ENCODE data around the gene FDX2.

DNA sequence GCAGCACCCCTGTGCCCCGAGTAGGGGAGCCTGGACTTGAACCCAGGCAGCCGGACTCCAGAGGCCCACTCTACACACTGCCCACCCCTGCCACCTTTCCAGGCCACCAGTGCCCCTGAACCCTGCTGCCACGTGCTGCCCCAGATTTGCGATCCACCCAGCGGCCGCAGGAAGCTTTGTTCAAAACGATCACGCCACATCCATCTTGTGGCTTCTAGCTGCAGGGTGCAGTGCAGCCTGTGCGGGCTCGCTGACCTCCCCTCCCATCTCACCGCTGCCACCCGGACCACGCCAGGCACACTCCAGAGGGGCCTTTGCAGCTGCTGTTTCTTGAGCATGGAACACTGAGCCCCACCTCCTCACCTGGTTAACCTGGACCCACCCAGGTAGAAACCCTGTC, 13.7 kb upstream of the FDX2 start:
- no peak for TF ChIP-seq EZH2phosphoT487 (IDR thresholded peaks at IDR 0.05; ENCODE audit: low read depth, severe bottlenecking, unreplicated experiment)
- TF ChIP-seq, protein P1, sequence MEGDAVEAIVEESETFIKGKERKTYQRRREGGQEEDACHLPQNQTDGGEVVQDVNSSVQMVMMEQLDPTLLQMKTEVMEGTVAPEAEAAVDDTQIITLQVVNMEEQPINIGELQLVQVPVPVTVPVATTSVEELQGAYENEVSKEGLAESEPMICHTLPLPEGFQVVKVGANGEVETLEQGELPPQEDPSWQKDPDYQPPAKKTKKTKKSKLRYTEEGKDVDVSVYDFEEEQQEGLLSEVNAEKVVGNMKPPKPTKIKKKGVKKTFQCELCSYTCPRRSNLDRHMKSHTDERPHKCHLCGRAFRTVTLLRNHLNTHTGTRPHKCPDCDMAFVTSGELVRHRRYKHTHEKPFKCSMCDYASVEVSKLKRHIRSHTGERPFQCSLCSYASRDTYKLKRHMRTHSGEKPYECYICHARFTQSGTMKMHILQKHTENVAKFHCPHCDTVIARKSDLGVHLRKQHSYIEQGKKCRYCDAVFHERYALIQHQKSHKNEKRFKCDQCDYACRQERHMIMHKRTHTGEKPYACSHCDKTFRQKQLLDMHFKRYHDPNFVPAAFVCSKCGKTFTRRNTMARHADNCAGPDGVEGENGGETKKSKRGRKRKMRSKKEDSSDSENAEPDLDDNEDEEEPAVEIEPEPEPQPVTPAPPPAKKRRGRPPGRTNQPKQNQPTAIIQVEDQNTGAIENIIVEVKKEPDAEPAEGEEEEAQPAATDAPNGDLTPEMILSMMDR (IDR thresholded peaks at IDR 0.05; ENCODE audit: poor library complexity): no peak
